GM18868 (cell line): Measurements from ENCODE around the gene TULP1.

Source experiments
- ATAC-seq: cut with Tn5 transposase; IDR thresholded peaks from one replicate; pipeline ENCODE4 v1.9.1; 2021; ENCODE audit warnings: mild to moderate bottlenecking, moderate library complexity; ENCODE audit not compliant: unreplicated experiment

The TULP1 gene

GRCh38 chr6:35468980-35469750 lies 43.5 kb downstream of the TULP1 start:
- ATAC-seq = no peak

- peak; percentile 81 for ATAC-seq
Measured at GRCh38 chr6:35468181-35468979, 44.3 kb downstream of the TULP1 start, which contains the start of gene RPL10A. RPL10A (plus strand) TSS chr6:35468401; CDS start chr6:35468435, 34 bp downstream.

- no peak for ATAC-seq
Measured at GRCh38 chr6:35465646-35466045, 47.0 kb downstream of the TULP1 start.

DNA sequence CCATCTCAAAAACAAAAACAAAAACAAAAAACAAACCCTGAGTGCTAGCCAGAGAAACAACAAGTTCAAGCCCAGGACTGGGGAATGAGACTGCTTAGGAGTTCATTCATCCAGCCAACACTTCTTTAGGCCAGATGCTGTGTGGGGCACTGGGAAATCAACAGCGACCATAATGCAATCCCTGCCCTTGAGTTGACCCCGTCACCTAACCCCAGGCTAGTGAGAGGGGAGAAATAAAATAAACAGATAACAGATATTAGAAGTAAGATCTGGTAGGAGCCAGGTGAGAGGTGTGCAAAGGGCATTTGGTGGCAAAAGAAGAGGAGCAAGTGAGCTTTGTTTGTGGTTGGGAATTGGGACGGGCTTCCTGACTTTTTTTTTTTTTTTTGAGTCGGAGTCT lies 49.4 kb downstream of the TULP1 start:
- no peak for ATAC-seq

GRCh38 chr6:35461270-35461669 lies 51.4 kb downstream of the TULP1 start:
- no peak for ATAC-seq

DNA sequence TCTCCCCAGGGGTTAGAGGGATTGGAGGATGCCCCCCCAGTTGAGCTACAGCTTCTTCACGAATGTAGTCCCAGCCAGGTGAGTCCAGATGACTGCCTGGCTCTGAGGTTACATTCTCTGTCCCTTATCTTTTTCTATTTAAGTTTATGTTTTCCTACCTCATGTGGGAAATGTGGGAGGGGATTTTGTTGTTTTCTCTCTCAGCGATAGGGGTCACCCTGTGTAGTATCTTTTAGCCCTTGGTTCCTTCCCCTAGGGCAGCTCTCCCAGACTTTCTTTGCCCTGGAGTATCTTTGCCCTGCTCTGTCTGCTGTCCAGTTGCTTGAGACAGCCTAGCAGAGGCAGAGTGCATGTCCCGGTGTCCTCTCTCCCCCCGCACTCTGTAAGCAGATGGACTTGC lies 54.8 kb downstream of the TULP1 start:
- ATAC-seq = no peak

DNA sequence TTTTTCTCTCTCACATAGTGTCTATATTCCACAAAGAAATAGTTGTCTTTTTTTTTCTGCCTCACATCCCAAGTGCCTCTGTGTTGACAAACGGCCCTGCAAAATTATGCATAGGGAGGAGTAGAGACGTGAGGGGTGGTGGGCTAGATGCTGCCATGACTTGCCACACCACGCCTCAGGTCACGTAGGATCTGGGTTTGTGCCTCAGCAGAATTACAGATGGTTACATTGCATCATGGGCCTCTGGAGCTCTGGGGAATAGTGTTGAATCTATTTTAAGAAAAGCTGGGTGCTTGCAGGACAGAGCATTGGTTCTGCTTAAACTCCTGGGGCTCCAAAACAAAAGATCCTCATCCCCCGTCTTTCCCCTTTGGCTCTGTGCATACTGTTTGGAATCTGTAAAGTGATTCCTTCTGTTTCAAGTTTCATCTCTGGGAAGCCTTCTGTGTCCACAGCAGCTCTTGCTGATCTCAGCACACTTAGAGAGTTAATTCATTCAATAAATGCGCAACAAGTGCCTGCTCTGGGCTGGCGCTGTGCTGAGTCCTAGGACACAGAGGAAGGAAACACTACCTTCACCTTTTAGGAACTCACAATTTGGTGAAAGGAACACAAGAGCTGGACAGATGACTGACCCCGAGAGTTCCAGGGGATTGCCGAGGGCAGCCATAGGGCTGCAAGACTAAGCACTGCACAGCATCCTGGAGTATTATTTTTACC lies 58.1 kb downstream of the TULP1 start:
- no peak for ATAC-seq

DNA sequence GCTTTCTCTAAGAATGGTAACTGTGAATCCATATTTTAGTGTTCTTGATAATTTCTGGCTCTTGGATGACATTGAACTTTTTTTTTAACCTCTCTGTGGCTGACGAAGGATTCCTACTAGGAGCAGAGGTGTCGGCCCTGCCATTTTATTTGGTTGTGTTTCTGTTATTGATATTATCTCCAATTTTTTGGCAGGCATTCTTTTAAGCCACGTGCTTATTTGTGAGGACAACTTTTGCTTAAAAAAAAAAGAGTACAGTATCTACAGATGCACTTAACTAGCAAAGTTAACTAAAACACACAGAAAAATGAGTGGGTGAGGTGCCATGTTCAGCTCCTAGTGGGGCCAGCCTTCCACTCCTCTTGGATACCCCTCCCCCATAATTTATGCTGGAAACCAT lies 59.5 kb downstream of the TULP1 start:
- no peak for ATAC-seq

GRCh38 chr6:35452183-35453090 lies 60.3 kb downstream of the TULP1 start, which contains the start of gene FANCE:
FANCE (plus strand) TSS chr6:35452338; CDS start chr6:35452546, 208 bp downstream.
- ATAC-seq = peak; percentile 83

- no peak for ATAC-seq
Measured at GRCh38 chr6:35451354-35452182, 61.1 kb downstream of the TULP1 start.

GRCh38 chr6:35449287-35449881 lies 63.3 kb downstream of the TULP1 start:
- no peak for ATAC-seq

GRCh38 chr6:35448191-35448590 lies 64.5 kb downstream of the TULP1 start:
- ATAC-seq = no peak
